Gastrocnemius medialis (tissue), 4 donors: ENCODE results near the gene IL4R. TPM values are rescaled to one million over a fixed set of nuclear protein-coding genes. Genes with fewer than 3 reads are reported as not detected.
"Not testable (repeated sequence)": the region's sequence is repeated elsewhere in the genome, so short reads cannot be mapped to it uniquely, and the experiment has no call there.

Experiments used
- ATAC-seq, 2 donors: fragments of 150-250 bp; one replicate each; pipeline ENCODE4 v1.9.1; 2016
- DNase-seq, 2 donors: peaks; one replicate each; pipeline ENCODE4 v3.0.0-alpha.2; 2019
- H3K27ac ChIP-seq, 4 donors: fragments of 200-600 bp; sonication (generic); 1 replicate in 1 of 4; 2 replicates in 3 of 4; pipeline ENCODE4 v1.5.1; 2016 to 2018; ENCODE audit warnings: mild to moderate bottlenecking in 2 of 4, moderate library complexity in 1 of 4
- H3K27me3 ChIP-seq, 3 donors: fragments of 200-600 bp; sonication (generic) in 2 of 3; 1 replicate in 1 of 3; 2 replicates in 2 of 3; pipeline versions ENCODE4 v1.5.1 to v1.6.0; 2016 to 2019; ENCODE audit warnings: mild to moderate bottlenecking in 1 of 3, moderate library complexity in 1 of 3
- H3K36me3 ChIP-seq, 2 donors: fragments of 200-600 bp; sonication (generic) in 1 of 2; one replicate each; pipeline ENCODE4 v1.5.1; 2017 to 2018
- H3K4me1 ChIP-seq, 2 donors: fragments of 200-600 bp; sonication (generic) in 1 of 2; one replicate each; pipeline ENCODE4 v1.5.1; 2016 to 2017; ENCODE audit warnings: mild to moderate bottlenecking in 2 of 2
- H3K4me3 ChIP-seq, 4 donors: fragments of 200-600 bp; sonication (generic) in 3 of 4; 1 replicate in 1 of 4; 2 replicates in 3 of 4; pipeline ENCODE4 v1.5.1; 2016 to 2019; ENCODE audit warnings: mild to moderate bottlenecking in 2 of 4
- H3K9me3 ChIP-seq, 3 donors: fragments of 200-600 bp; sonication (generic) in 2 of 3; 1 replicate in 1 of 3; 2 replicates in 2 of 3; pipeline ENCODE4 v1.5.1; 2016 to 2019
- CTCF ChIP-seq, 5 experiments: fragments of 450-650 bp in 3 of 5; fragments of 200-600 bp in 2 of 5; sonication (generic) in 2 of 5; IDR thresholded peaks in 4 of 5; conservative IDR thresholded peaks in 1 of 5; 1 replicate in 4 of 5; 2 replicates in 1 of 5; pipeline ENCODE4 v1.5.1; 2016 to 2019; ENCODE audit warnings: antibody characterized with exemption in 5 of 5, mild to moderate bottlenecking in 3 of 5, moderate library complexity in 3 of 5
- POLR2A ChIP-seq, 2 donors: fragments of 450-650 bp; IDR thresholded peaks; one replicate each; pipeline ENCODE4 v1.6.1; 2017; ENCODE audit warnings: antibody characterized with exemption in 2 of 2, mild to moderate bottlenecking in 2 of 2, moderate library complexity in 2 of 2
- in situ Hi-C, 4 donors: fragments of 200-750 bp; cut with MboI; loops; one replicate each; pipeline versions ENCODE4 v1.15.0 to v1.8.0; 2017; ENCODE audit warnings: low sequenced_read_pairs in 4 of 4
- intact Hi-C: fragments of 100-400 bp; cut with DNase I; formaldehyde crosslinking; loops from one replicate; pipeline ENCODE4 v1.15.1; 2023; ENCODE audit warnings: low total_unique reads
- total RNA-seq, 4 donors: library from RNA; depleted of rRNA; stranded (reverse); fragments of >200 nt; gene quantifications; one replicate each; pipeline versions ENCODE4 v1.1.0 to v1.2.3, GENCODE V29; 2016

IL4R gene
- total RNA-seq, 4 donors from 2014 or later = 4.5 to 7.4 (median 6.5) TPM

- intact Hi-C loops = no loop called here
- in situ Hi-C loops = loop anchor here in 1 of 4 donors (25.0 kb wide), 1 partner anchor 95 kb away; the partner anchor contains the start of gene IL4R
- no peak for TF ChIP-seq POLR2A (IDR thresholded peaks at IDR 0.05)
- ATAC-seq (no peak), DNase-seq (no peak)
- H3K27ac ChIP-seq = no peak overlapping the region
- H3K9me3 ChIP-seq = no peaks in the 10 kb centered on the region
- H3K4me3 ChIP-seq = no peak overlapping the region
- H3K4me1 ChIP-seq = no peaks in the 10 kb centered on the region
- peaks cover 7% of the 10 kb centered on the region in 3 donors for H3K27me3 ChIP-seq
- no peaks in the 10 kb centered on the region for H3K36me3 ChIP-seq
These were observed 93.4 kb downstream of the IL4R start for GRCh38 chr16:27407133-27407532.

GRCh38 chr16:27408012-27408601 is 94.3 kb downstream of the IL4R start:
- H3K4me3 ChIP-seq = no peak overlapping the region
- intact Hi-C loops = no loop called here
- H3K27ac ChIP-seq = no peak overlapping the region
- H3K9me3 ChIP-seq = no peaks in the 10 kb centered on the region
- H3K4me1 ChIP-seq = no peaks in the 10 kb centered on the region
- ATAC-seq (no peak), DNase-seq (no peak)
- no peak for TF ChIP-seq POLR2A (IDR thresholded peaks at IDR 0.05)
- no peak for TF ChIP-seq CTCF (IDR thresholded peaks at IDR 0.05 in 4 of 5, conservative IDR thresholded peaks at IDR 0.05 in 1 of 5)
- H3K27me3 ChIP-seq = peaks cover 7% of the 10 kb centered on the region in 3 donors
- H3K36me3 ChIP-seq = no peaks in the 10 kb centered on the region
- in situ Hi-C loops = loop anchor here in 1 of 4 donors (25.0 kb wide), 1 partner anchor 96 kb away; the partner anchor contains the start of gene IL4R

GRCh38 chr16:27408602-27409031 is 94.8 kb downstream of the IL4R start:
- ATAC-seq (no peak), DNase-seq (no peak)
- in situ Hi-C loops (loop anchor here in 1 of 4 donors (25.0 kb wide), 1 partner anchor 96 kb away; the partner anchor contains the start of gene IL4R), intact Hi-C loops (no loop called here)
- TF ChIP-seq POLR2A (IDR thresholded peaks at IDR 0.05) (no peak), CTCF (IDR thresholded peaks at IDR 0.05 in 4 of 5, conservative IDR thresholded peaks at IDR 0.05 in 1 of 5) (no peak)
- Histone ChIP-seq H3K27ac (no peak overlapping the region), H3K27me3 (peaks cover 5 to 7% (median 7%) of the 10 kb centered on the region in 3 donors), H3K4me1 (no peaks in the 10 kb centered on the region), H3K9me3 (no peaks in the 10 kb centered on the region), H3K4me3 (no peak overlapping the region), H3K36me3 (no peaks in the 10 kb centered on the region)

- H3K4me3 ChIP-seq, DNase-seq, H3K9me3 ChIP-seq, ATAC-seq, intact Hi-C loops, H3K27ac ChIP-seq, H3K36me3 ChIP-seq, H3K4me1 ChIP-seq, H3K27me3 ChIP-seq: not testable (repeated sequence)
- in situ Hi-C loops = loop anchor here in 1 of 4 donors (10.0 to 25.0 kb wide), 2 partner anchors 55 to 98 kb away; partner anchors contain the start of gene IL4R
These were observed 96.2 kb downstream of the IL4R start for GRCh38 chr16:27409958-27410357.

- TF ChIP-seq POLR2A (IDR thresholded peaks at IDR 0.05) (no peak), CTCF (IDR thresholded peaks at IDR 0.05 in 4 of 5, conservative IDR thresholded peaks at IDR 0.05 in 1 of 5) (no peak)
- Histone ChIP-seq H3K36me3 (no peaks in the 10 kb centered on the region), H3K4me3 (no peak overlapping the region), H3K27me3 (peaks cover 0 to 4% (median 3%) of the 10 kb centered on the region in 3 donors), H3K27ac (no peak overlapping the region), H3K4me1 (no peaks in the 10 kb centered on the region), H3K9me3 (no peaks in the 10 kb centered on the region)
- intact Hi-C loops = no loop called here
- in situ Hi-C loops = loop anchor here in 1 of 4 donors (10.0 to 25.0 kb wide), 2 partner anchors 56 to 98 kb away; partner anchors contain the start of gene IL4R
- ATAC-seq (no peak), DNase-seq (no peak)
These were observed 97.0 kb downstream of the IL4R start for GRCh38 chr16:27410761-27411160.
